ENCODE data around the gene CACNA2D3. TPM values are rescaled to one million over a fixed set of nuclear protein-coding genes. Genes with fewer than 3 reads are reported as not detected.
"Not testable (repeated sequence)": the region's sequence is repeated elsewhere in the genome, so short reads cannot be mapped to it uniquely, and the experiment has no call there.

Gene CACNA2D3
- total RNA-seq, 2 donors from 2014 or later = not detected

GRCh38 chr3:54630101-54630623, 507.8 kb downstream of the CACNA2D3 start:
- ATAC-seq (replicated peaks) = no peak
- H3K27me3 Mint-ChIP-seq = peaks cover 10% of the 10 kb centered on the region
- H3K27ac Mint-ChIP-seq = no peak overlapping the region
- H3K36me3 Mint-ChIP-seq (ENCODE audit: low read depth) = no peaks in the 10 kb centered on the region
- no peak overlapping the region for H3K4me3 Mint-ChIP-seq
- peaks cover 11% of the 10 kb centered on the region for H3K9me3 Mint-ChIP-seq
- no peaks in the 10 kb centered on the region for H3K4me1 Mint-ChIP-seq

GRCh38 chr3:54631001-54631400, 508.6 kb downstream of the CACNA2D3 start:
- H3K27ac Mint-ChIP-seq; H3K4me1 Mint-ChIP-seq; ATAC-seq (replicated peaks): not testable (repeated sequence)

GRCh38 chr3:54631516-54632325, 509.4 kb downstream of the CACNA2D3 start:
- H3K9me3 Mint-ChIP-seq = peaks cover 11% of the 10 kb centered on the region
- ATAC-seq (replicated peaks) = no peak

More at GRCh38 chr3:54631001-54631400, 508.6 kb downstream of the CACNA2D3 start:
- H3K4me3 Mint-ChIP-seq; H3K36me3 Mint-ChIP-seq (ENCODE audit: low read depth); H3K27me3 Mint-ChIP-seq: not testable (repeated sequence)
- H3K9me3 Mint-ChIP-seq = peaks cover 11% of the 10 kb centered on the region

DNA sequence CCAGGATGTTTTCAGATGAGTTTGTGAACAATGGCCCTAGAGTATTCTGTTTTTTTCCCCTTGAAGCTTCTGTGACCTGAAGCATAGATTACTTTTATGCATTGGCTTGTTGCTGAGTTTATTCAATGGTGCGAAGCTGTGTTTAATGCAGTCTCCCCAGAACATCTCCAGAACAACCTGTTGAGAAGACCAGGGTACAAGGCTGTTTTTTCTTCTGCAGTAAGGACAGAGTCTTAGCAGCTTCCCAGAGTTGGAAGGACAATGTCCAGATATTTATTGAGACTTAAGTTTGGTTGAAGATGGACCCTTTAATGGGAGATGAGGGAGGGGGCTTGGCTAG, 509.9 kb downstream of the CACNA2D3 start:
- H3K27ac Mint-ChIP-seq = no peak overlapping the region
- no peak for ATAC-seq (replicated peaks)
- no peaks in the 10 kb centered on the region for H3K4me1 Mint-ChIP-seq
- H3K27me3 Mint-ChIP-seq = peaks cover 6% of the 10 kb centered on the region
- H3K36me3 Mint-ChIP-seq (ENCODE audit: low read depth) = no peaks in the 10 kb centered on the region
- peaks cover 6% of the 10 kb centered on the region for H3K9me3 Mint-ChIP-seq
- no peak overlapping the region for H3K4me3 Mint-ChIP-seq

More at GRCh38 chr3:54631516-54632325, 509.4 kb downstream of the CACNA2D3 start:
- no peak overlapping the region for H3K4me3 Mint-ChIP-seq
- peaks cover 10% of the 10 kb centered on the region for H3K27me3 Mint-ChIP-seq
- no peak overlapping the region for H3K27ac Mint-ChIP-seq
- no peaks in the 10 kb centered on the region for H3K4me1 Mint-ChIP-seq
- H3K36me3 Mint-ChIP-seq (ENCODE audit: low read depth) = no peaks in the 10 kb centered on the region

DNA sequence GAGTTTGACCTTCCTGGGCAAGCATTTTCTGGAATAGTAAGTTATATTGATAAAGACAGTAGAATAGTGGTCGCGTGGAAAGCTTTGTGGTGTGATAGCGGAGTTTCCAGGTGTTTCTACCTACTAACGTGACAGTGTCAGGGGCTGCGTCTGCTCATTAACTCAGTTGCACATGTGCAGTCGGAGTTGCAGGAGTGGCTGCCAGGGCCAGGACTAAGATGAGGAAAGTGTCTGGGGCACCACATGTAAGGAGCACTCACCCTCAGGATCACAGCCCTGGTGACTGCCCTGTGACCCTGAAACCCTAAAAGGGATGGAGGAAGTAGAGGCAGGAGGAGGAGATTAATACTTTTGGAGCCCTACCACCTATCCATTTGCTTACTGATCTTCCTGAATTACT, 510.5 kb downstream of the CACNA2D3 start:
- Mint-ChIP-seq H3K4me1 (no peaks in the 10 kb centered on the region), H3K4me3 (no peak overlapping the region), H3K9me3 (peaks cover 5% of the 10 kb centered on the region), H3K27me3 (peaks cover 6% of the 10 kb centered on the region), H3K36me3 (ENCODE audit: low read depth) (no peaks in the 10 kb centered on the region), H3K27ac (no peak overlapping the region)
- ATAC-seq (replicated peaks) = no peak

GRCh38 chr3:54633444-54634121, 511.2 kb downstream of the CACNA2D3 start:
- Mint-ChIP-seq H3K27me3 (peaks cover 7% of the 10 kb centered on the region), H3K36me3 (ENCODE audit: low read depth) (no peaks in the 10 kb centered on the region), H3K4me1 (no peaks in the 10 kb centered on the region), H3K9me3 (peaks cover 5% of the 10 kb centered on the region), H3K27ac (no peak overlapping the region), H3K4me3 (no peak overlapping the region)
- no peak for ATAC-seq (replicated peaks)

- Mint-ChIP-seq H3K9me3 (peaks cover 5% of the 10 kb centered on the region), H3K4me1 (no peaks in the 10 kb centered on the region), H3K4me3 (no peak overlapping the region), H3K36me3 (ENCODE audit: low read depth) (no peaks in the 10 kb centered on the region), H3K27me3 (peaks cover 12% of the 10 kb centered on the region), H3K27ac (no peak overlapping the region)
- ATAC-seq (replicated peaks) = no peak
These were observed 511.7 kb downstream of the CACNA2D3 start for GRCh38 chr3:54634122-54634469.

- H3K27ac Mint-ChIP-seq; H3K4me3 Mint-ChIP-seq; H3K36me3 Mint-ChIP-seq (ENCODE audit: low read depth); H3K4me1 Mint-ChIP-seq; H3K9me3 Mint-ChIP-seq; ATAC-seq (replicated peaks): not testable (repeated sequence)
- peaks cover 19% of the 10 kb centered on the region for H3K27me3 Mint-ChIP-seq
These were observed 517.5 kb downstream of the CACNA2D3 start for GRCh38 chr3:54639790-54640372.

GRCh38 chr3:54641226-54642014, 519.1 kb downstream of the CACNA2D3 start:
- Mint-ChIP-seq H3K27me3 (peaks cover 19% of the 10 kb centered on the region), H3K36me3 (ENCODE audit: low read depth) (no peaks in the 10 kb centered on the region), H3K27ac (no peak overlapping the region), H3K4me3 (no peak overlapping the region), H3K9me3 (peaks cover 6% of the 10 kb centered on the region), H3K4me1 (no peaks in the 10 kb centered on the region)
- ATAC-seq (replicated peaks) = no peak

- H3K4me3 Mint-ChIP-seq = no peak overlapping the region
- peaks cover 19% of the 10 kb centered on the region for H3K27me3 Mint-ChIP-seq
- peaks cover 8% of the 10 kb centered on the region for H3K9me3 Mint-ChIP-seq
- H3K4me1 Mint-ChIP-seq = no peaks in the 10 kb centered on the region
- H3K36me3 Mint-ChIP-seq (ENCODE audit: low read depth) = no peaks in the 10 kb centered on the region
- ATAC-seq (replicated peaks) = no peak
- no peak overlapping the region for H3K27ac Mint-ChIP-seq
These were observed 519.8 kb downstream of the CACNA2D3 start for GRCh38 chr3:54642147-54642546.

- Mint-ChIP-seq H3K27me3 (no peaks in the 10 kb centered on the region), H3K36me3 (ENCODE audit: low read depth) (no peaks in the 10 kb centered on the region), H3K4me1 (no peaks in the 10 kb centered on the region), H3K4me3 (no peak overlapping the region), H3K9me3 (peaks cover 10% of the 10 kb centered on the region), H3K27ac (no peak overlapping the region)
- ATAC-seq (replicated peaks) = no peak
These were observed 525.4 kb downstream of the CACNA2D3 start for GRCh38 chr3:54647721-54648120.

DNA sequence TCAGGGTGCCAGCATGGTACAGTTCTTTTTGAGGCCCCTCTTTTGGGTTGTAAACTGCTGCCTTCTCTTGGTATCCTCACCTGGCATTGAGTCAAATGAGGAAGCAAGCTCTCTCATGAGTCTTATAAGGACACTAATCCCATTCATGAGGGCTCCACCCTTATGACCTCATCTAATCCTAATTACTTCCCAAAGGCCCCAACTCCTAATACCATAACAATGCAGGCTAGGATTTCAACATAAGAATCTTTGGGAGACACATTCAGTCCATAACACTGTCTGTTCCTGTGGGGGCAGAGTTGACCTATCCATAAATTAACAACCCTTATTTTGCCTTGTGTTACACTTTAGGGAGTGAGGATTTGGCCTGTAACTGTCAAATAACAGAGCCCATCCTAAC, 527.2 kb downstream of the CACNA2D3 start:
- H3K4me3 Mint-ChIP-seq = no peak overlapping the region
- ATAC-seq (replicated peaks) = no peak
- no peaks in the 10 kb centered on the region for H3K36me3 Mint-ChIP-seq (ENCODE audit: low read depth)
- H3K9me3 Mint-ChIP-seq = peaks cover 11% of the 10 kb centered on the region
- H3K4me1 Mint-ChIP-seq = no peaks in the 10 kb centered on the region
- no peaks in the 10 kb centered on the region for H3K27me3 Mint-ChIP-seq
- H3K27ac Mint-ChIP-seq = no peak overlapping the region

DNA sequence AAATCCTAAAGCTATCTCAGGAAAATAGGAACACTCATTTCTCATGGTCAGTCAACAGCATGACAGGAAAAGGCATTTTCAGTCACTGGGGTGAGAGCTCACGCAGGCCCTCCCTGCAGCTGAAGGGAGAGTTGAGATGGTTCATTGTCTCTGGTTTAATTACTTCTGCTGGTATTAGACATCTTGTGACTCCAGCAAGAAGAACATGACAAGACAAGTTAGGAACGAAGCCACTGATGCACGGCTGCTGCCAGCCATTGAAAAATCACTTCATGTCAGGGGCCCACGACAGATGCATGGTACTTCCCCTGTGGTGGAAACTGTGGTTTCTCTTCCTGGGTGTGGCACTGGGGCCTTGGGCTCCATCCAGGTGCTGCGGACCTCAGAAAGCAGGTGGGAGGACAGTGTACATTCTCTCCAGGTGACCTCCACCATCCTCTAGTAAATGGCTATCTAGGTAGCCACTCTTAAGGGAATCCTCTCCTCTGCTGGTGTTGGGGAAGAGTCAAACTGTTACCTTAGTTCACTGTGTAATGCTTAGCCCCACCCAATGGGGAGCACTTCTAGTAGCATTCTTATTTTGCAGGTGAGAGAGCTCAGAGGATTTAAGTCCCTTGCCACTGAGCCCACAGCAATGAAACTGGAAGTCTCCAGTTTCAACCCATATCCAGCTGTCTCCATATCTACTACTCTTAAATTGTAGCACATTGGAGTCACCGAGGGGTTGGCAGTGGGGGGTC, 531.3 kb downstream of the CACNA2D3 start:
- Mint-ChIP-seq H3K36me3 (ENCODE audit: low read depth) (no peaks in the 10 kb centered on the region), H3K27me3 (no peaks in the 10 kb centered on the region), H3K4me3 (no peak overlapping the region), H3K9me3 (peaks cover 5% of the 10 kb centered on the region), H3K27ac (no peak overlapping the region), H3K4me1 (no peaks in the 10 kb centered on the region)
- ATAC-seq (replicated peaks) = no peak

DNA sequence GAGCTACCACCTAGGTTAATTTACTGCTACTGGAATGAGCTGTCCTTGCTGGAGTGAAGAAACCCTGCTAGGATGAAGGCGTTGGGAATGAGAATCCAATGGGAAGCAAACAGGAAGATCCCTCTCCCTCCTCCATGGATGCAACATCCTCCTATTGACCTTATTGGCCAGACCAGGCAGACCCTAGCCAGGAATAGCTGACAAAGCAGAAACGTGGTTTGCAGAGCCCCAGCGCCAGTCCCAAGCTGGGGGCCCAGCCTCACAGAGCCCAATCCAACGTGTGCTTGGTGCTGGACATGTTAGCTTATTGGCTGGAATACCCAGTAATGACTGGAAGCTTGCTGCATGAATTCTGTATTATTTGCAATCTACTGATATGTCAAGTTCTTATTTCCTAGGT, 532.4 kb downstream of the CACNA2D3 start:
- no peaks in the 10 kb centered on the region for H3K27me3 Mint-ChIP-seq
- no peak overlapping the region for H3K27ac Mint-ChIP-seq
- no peak overlapping the region for H3K4me3 Mint-ChIP-seq
- no peaks in the 10 kb centered on the region for H3K36me3 Mint-ChIP-seq (ENCODE audit: low read depth)
- H3K4me1 Mint-ChIP-seq = no peaks in the 10 kb centered on the region
- peaks cover 3% of the 10 kb centered on the region for H3K9me3 Mint-ChIP-seq
- no peak for ATAC-seq (replicated peaks)

Data from activated T-helper 17 cell treated with anti-CD3 and anti-CD28 coated beads, Interleukin-2, amount 50 U/mL, for 72 hours (primary cell).